Measurements from ENCODE around the gene BRAF.

- no peak for TF ChIP-seq POLR2A (IDR thresholded peaks at IDR 0.05)
- no peak for TF ChIP-seq POLR2AphosphoS5 (IDR thresholded peaks at IDR 0.05)
Observed at GRCh38 chr7:140873434-140873833, 51.3 kb downstream of the BRAF start.

Data from transverse colon (tissue), 3 donors.